GM12891 (cell line): ENCODE measurements around the gene SORCS2.

Experiments
- DNase-seq: peaks from one replicate; pipeline ENCODE4 v3.0.0; 2011; ENCODE audit warnings: low spot score; ENCODE audit not compliant: insufficient read length
- FAIRE-seq: peaks from 2 replicates; lab custom pipeline; 2011; peaks lifted over from hg19 to GRCh38; lab: Jason Lieb, UNC
- PAX5 ChIP-seq: IDR thresholded peaks from 2 replicates; pipeline ENCODE4 v1.6.1; 2011; ENCODE audit warnings: low read length, moderate library complexity, mild to moderate bottlenecking; ENCODE audit not compliant: insufficient read depth, severe bottlenecking
- POLR2A ChIP-seq: IDR thresholded peaks from 2 replicates; pipeline ENCODE4 v1.6.1; 2011; ENCODE audit warnings: low read depth, low read length, control low read depth
- POLR2AphosphoS5 ChIP-seq: IDR thresholded peaks from 2 replicates; pipeline ENCODE4 v1.6.1; 2011; ENCODE audit warnings: low read depth, low read length, control low read depth
- POU2F2 ChIP-seq: IDR thresholded peaks from 2 replicates; pipeline ENCODE4 v1.6.1; 2011; ENCODE audit warnings: low read depth, mild to moderate bottlenecking, control low read depth, low read length, moderate library complexity
- SPI1 ChIP-seq: IDR thresholded peaks from 2 replicates; pipeline ENCODE4 v1.6.1; 2011; ENCODE audit warnings: low read depth, low read length, control low read depth
- TAF1 ChIP-seq: IDR thresholded peaks from 2 replicates; pipeline ENCODE4 v1.6.1; 2011; ENCODE audit warnings: low read depth, low read length, control low read depth

SORCS2 gene

GRCh38 chr4:7391637-7392437, 199.5 kb downstream of the SORCS2 start:
- no peak for TF ChIP-seq SPI1
- TF ChIP-seq PAX5, result no peak
- no peak for TF ChIP-seq POU2F2
- TF ChIP-seq POLR2A, result no peak
- TF ChIP-seq POLR2AphosphoS5, result no peak
- no peak for TF ChIP-seq TAF1
- FAIRE-seq, result no peak
- DNase-seq, result no peak

- DNase-seq (no peak), FAIRE-seq (no peak)
- no peak for TF ChIP-seq PAX5
- no peak for TF ChIP-seq POLR2A
- TF ChIP-seq POLR2AphosphoS5, result no peak
- TF ChIP-seq TAF1, result no peak
- no peak for TF ChIP-seq SPI1
- no peak for TF ChIP-seq POU2F2
Observed at GRCh38 chr4:7392438-7393421, 200.4 kb downstream of the SORCS2 start.

- DNase-seq (no peak), FAIRE-seq (no peak)
- TF ChIP-seq POLR2A (no peak), POLR2AphosphoS5 (no peak), POU2F2 (no peak), PAX5 (no peak), SPI1 (no peak), TAF1 (no peak)
Observed at GRCh38 chr4:7393601-7394575, 201.6 kb downstream of the SORCS2 start.

GRCh38 chr4:7394681-7395451, 202.5 kb downstream of the SORCS2 start:
- TF ChIP-seq POLR2A, result no peak
- no peak for TF ChIP-seq SPI1
- no peak for TF ChIP-seq TAF1
- TF ChIP-seq PAX5, result no peak
- no peak for TF ChIP-seq POU2F2
- TF ChIP-seq POLR2AphosphoS5, result no peak
- no peak for FAIRE-seq
- no peak for DNase-seq

- DNase-seq (no peak), FAIRE-seq (no peak)
- TF ChIP-seq PAX5, result no peak
- no peak for TF ChIP-seq POLR2AphosphoS5
- TF ChIP-seq POU2F2, result no peak
- no peak for TF ChIP-seq TAF1
- no peak for TF ChIP-seq SPI1
- TF ChIP-seq POLR2A, result no peak
Observed at GRCh38 chr4:7395645-7396044, 203.3 kb downstream of the SORCS2 start.

- TF ChIP-seq TAF1 (no peak), POU2F2 (no peak), PAX5 (no peak), SPI1 (no peak), POLR2A (no peak)
- DNase-seq, result no peak
- no peak for FAIRE-seq
Observed at GRCh38 chr4:7396186-7396910, 204.0 kb downstream of the SORCS2 start.

- DNase-seq (no peak), FAIRE-seq (no peak)
- TF ChIP-seq POLR2AphosphoS5, result no peak
- TF ChIP-seq PAX5, result no peak
- TF ChIP-seq POU2F2, result no peak
- TF ChIP-seq POLR2A, result no peak
- TF ChIP-seq TAF1, result no peak
- TF ChIP-seq SPI1, result no peak
Observed at GRCh38 chr4:7397206-7398103, 205.1 kb downstream of the SORCS2 start.
